ENCODE data around the gene SNX19. TPM values are rescaled to one million over a fixed set of nuclear protein-coding genes. Genes with fewer than 3 reads are reported as not detected.

SNX19 gene
- total and polyA plus RNA-seq, 2 of the 4 experiments (the other 2 are of a cell fraction): 35.9 to 113 TPM

DNA sequence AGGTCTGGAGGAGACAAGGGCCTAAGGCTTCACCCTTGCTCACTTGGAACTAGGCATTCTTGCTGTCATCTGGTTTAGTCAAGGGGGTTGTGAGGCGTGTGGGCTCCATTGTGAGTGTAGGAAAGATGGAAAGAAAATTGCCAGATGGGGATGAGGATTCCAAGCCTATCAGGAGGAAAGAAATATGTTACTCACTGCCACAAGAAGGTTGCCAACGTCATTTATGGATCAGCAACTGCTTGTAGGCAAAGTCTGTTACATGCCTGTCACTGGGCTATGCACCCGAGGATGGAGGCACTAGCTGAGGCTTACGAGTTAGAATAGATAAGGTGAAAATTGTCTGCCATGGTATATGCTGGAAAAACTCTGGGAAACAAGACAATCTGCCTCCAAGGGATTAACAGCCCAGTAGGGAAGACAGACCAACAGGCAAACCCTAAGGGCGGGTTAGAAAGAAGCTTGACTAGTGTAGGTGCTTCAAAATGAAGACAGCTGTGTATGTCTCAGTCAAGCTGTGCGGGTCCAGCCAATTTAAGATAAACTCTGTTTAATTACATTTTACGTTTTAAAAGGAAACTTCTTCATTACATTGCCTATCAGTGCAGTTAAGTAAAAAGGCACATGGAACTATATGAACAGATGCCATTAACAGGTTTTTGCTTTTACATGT is 47.4 kb downstream of the SNX19 start:
- DNase-seq (no peak), ATAC-seq (ENCODE audit: low read depth) (no peak)
- Histone ChIP-seq H3K4ac (ENCODE audit: low read depth, low read length) (no peak overlapping the region; the same call in 1 of the 2 replicates), H4K5ac (ENCODE audit: low read depth, low read length) (no peak overlapping the region), H3K27ac (ENCODE audit: insufficient read depth, low read length) (no peak overlapping the region), H3K56ac (ENCODE audit: extremely low read depth, insufficient read depth, low read length) (no peak overlapping the region), H4K20me1 (ENCODE audit: insufficient read depth, low read length) (peaks cover 4% of the 10 kb centered on the region; the same call in 1 of the 2 replicates), H3K27me3 (ENCODE audit: control insufficient read depth, insufficient read depth, low read length) (no peaks in the 10 kb centered on the region), H3K4me2 (ENCODE audit: low read depth, low read length) (no peak overlapping the region), H3K4me1 (ENCODE audit: control insufficient read depth, insufficient read depth, low read length) (peaks cover 6% of the 10 kb centered on the region), H3K36me3 (ENCODE audit: control insufficient read depth, insufficient read depth, low read length) (peaks cover 11% of the 10 kb centered on the region), H3K18ac (ENCODE audit: low read depth, low read length) (no peak overlapping the region), H2BK5ac (ENCODE audit: low read depth, low read length, poor library complexity, severe bottlenecking) (no peak overlapping the region), H2AFZ (replicated peaks; ENCODE audit: low read length, poor library complexity) (no peak overlapping the region), H3K9ac (ENCODE audit: low read depth, low read length) (no peak overlapping the region), H3K9me1 (ENCODE audit: insufficient read depth, low read length) (peaks cover 14% of the 10 kb centered on the region), H2BK120ac (ENCODE audit: low read depth, low read length) (no peak overlapping the region), H2AK5ac (ENCODE audit: low read depth, low read length) (no peak overlapping the region), H3K23ac (ENCODE audit: low read depth, low read length) (no peak overlapping the region), H3K9me3 (ENCODE audit: control insufficient read depth, insufficient read depth, low read length) (no peaks in the 10 kb centered on the region), H3K14ac (replicated peaks; ENCODE audit: low read depth, low read length) (no peak overlapping the region), H4K8ac (ENCODE audit: low read depth in 2 of 2, low read length in 2 of 2) (no peak overlapping the region), H2BK20ac (ENCODE audit: low read depth, low read length) (no peak overlapping the region), H3K4me3 (ENCODE audit: insufficient read depth, low read depth, low read length) (no peak overlapping the region), H2AK9ac (replicated peaks; ENCODE audit: low read depth, low read length, poor library complexity) (no peak overlapping the region), H2BK15ac (ENCODE audit: low read depth, low read length) (no peak overlapping the region), H4K91ac (ENCODE audit: insufficient read depth, low read depth, low read length) (no peak overlapping the region), H3K79me1 (ENCODE audit: low read depth in 1 of 2, low read length in 2 of 2) (peaks cover 0 to 11% of the 10 kb centered on the region in 2 experiments; a peak in 2 of 4 replicates)
- BruUV-seq (replicated peaks): no TSS peak
- CTCF ChIA-PET: interaction anchor here (0.6 kb wide), 1 partner anchor 813 kb away, joined by 3 read pairs; no protein-coding TSS in a partner anchor
- intact Hi-C loops (cut with micrococcal nuclease) (loop anchor here (10.0 kb wide), 1 partner anchor 654 kb away; no protein-coding TSS in a partner anchor), dilution Hi-C loops (cut with HindIII; ENCODE audit: low sequenced_read_pairs, unreplicated experiment) (loop anchor here (25.0 kb wide), 1 partner anchor 432 kb away; the partner anchor contains the start of genes ADAMTS15 and ADAMTS8), in situ Hi-C loops (cut with MboI; ENCODE audit: low sequenced_read_pairs) (loop anchor here (10.0 kb wide), 1 partner anchor 654 kb away; no protein-coding TSS in a partner anchor)
- TF ChIP-seq POLR2A (IDR thresholded peaks at IDR 0.05; ENCODE audit: low read depth, low read length) (no peak), MAZ (IDR thresholded peaks at IDR 0.05; ENCODE audit: borderline replicate concordance, low read depth, low read length) (no peak), BHLHE40 (IDR thresholded peaks at IDR 0.05; ENCODE audit: low read depth, low read length) (no peak)
- TF ChIP-seq, protein P1, sequence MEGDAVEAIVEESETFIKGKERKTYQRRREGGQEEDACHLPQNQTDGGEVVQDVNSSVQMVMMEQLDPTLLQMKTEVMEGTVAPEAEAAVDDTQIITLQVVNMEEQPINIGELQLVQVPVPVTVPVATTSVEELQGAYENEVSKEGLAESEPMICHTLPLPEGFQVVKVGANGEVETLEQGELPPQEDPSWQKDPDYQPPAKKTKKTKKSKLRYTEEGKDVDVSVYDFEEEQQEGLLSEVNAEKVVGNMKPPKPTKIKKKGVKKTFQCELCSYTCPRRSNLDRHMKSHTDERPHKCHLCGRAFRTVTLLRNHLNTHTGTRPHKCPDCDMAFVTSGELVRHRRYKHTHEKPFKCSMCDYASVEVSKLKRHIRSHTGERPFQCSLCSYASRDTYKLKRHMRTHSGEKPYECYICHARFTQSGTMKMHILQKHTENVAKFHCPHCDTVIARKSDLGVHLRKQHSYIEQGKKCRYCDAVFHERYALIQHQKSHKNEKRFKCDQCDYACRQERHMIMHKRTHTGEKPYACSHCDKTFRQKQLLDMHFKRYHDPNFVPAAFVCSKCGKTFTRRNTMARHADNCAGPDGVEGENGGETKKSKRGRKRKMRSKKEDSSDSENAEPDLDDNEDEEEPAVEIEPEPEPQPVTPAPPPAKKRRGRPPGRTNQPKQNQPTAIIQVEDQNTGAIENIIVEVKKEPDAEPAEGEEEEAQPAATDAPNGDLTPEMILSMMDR (conservative IDR thresholded peaks at IDR 0.05; ENCODE audit: low read depth, low read length): no peak
- POLR2A ChIA-PET (ENCODE audit: unreplicated experiment): no interaction called here
- WGBS, 2 experiments (ENCODE audit: extremely low coverage in 2 of 2, insufficient read length in 1 of 2): 81% methylated on average over 2 of the region's 7 CpGs; no CpG with 5 or more reads in 1 of the 2 experiments
